IMR-90 (cell line): ENCODE results near the gene AMBRA1. TPM values are rescaled to one million over a fixed set of nuclear protein-coding genes. Genes with fewer than 3 reads are reported as not detected.

ENCODE experiments used
- ATAC-seq: fragments of 200-7000 bp; cut with Tn5 transposase; 2 replicates; pipeline ENCODE4 v1.9.1; 2020; ENCODE audit warnings: low read depth, mild to moderate bottlenecking, moderate library complexity
- BruUV-seq: library from RNA; stranded (reverse); fragments of 400-500 nt; replicated peaks from 2 replicates; lab custom pipeline; 2021; lab: Mats Ljungman, UMichigan
- CTCF ChIA-PET: fragments of 300-600 bp; formaldehyde crosslinking; extraction: SDS; loops from one replicate; lab custom pipeline; 2021; ENCODE audit warnings: antibody characterized with exemption; lab: Yijun Ruan, JAX
- POLR2A ChIA-PET: fragments of 300-600 bp; sonication (Branson Sonifier 250); formaldehyde crosslinking; loops from one replicate; lab custom pipeline; 2022; ENCODE audit warnings: antibody characterized with exemption; ENCODE audit not compliant: unreplicated experiment; lab: Charles Lee
- DNase-seq: peaks from one replicate; pipeline ENCODE4 v3.0.0; 2013
- H2AFZ ChIP-seq: replicated peaks from 2 replicates; pipeline ENCODE3; 2013; ENCODE audit warnings: low read length, mild to moderate bottlenecking; ENCODE audit not compliant: poor library complexity
- H2AK5ac ChIP-seq: 2 replicates; pipeline ENCODE4 v1.6.1; 2013; ENCODE audit warnings: low read depth, low read length, inconsistent platforms
- H2AK9ac ChIP-seq: replicated peaks from 2 replicates; pipeline ENCODE3; 2013; ENCODE audit warnings: mild to moderate bottlenecking, low read depth, low read length, moderate library complexity; ENCODE audit not compliant: poor library complexity
- H2BK120ac ChIP-seq: 2 replicates; pipeline ENCODE4 v1.6.1; 2013; ENCODE audit warnings: low read depth, low read length, inconsistent platforms
- H2BK15ac ChIP-seq: 3 replicates; pipeline ENCODE4 v1.6.1; 2013; ENCODE audit warnings: low read depth, low read length, inconsistent platforms
- H2BK20ac ChIP-seq: 2 replicates; pipeline ENCODE4 v1.6.1; 2013; ENCODE audit warnings: low read depth, mild to moderate bottlenecking, inconsistent platforms, low read length, moderate library complexity
- H2BK5ac ChIP-seq: 2 replicates; pipeline ENCODE4 v1.6.1; 2013; ENCODE audit warnings: mild to moderate bottlenecking, low read depth, low read length, inconsistent platforms; ENCODE audit not compliant: poor library complexity, severe bottlenecking
- H3K14ac ChIP-seq: replicated peaks from 2 replicates; pipeline ENCODE4 v1.6.1; 2013; ENCODE audit warnings: low read depth, low read length, inconsistent platforms
- H3K18ac ChIP-seq: 2 replicates; pipeline ENCODE4 v1.6.1; 2013; ENCODE audit warnings: low read depth, low read length, control low read depth
- H3K23ac ChIP-seq: 2 replicates; pipeline ENCODE4 v1.6.1; 2013; ENCODE audit warnings: low read depth, low read length, inconsistent platforms
- H3K27ac ChIP-seq: 2 replicates; pipeline ENCODE4 v1.5.1; 2013; ENCODE audit warnings: mild to moderate bottlenecking, control low read depth, low read length; ENCODE audit not compliant: insufficient read depth
- H3K27me3 ChIP-seq: 2 replicates; pipeline ENCODE4 v1.6.1; 2013; ENCODE audit warnings: low read length; ENCODE audit not compliant: control insufficient read depth, insufficient read depth
- H3K36me3 ChIP-seq: 2 replicates; pipeline ENCODE4 v1.6.1; 2013; ENCODE audit warnings: low read length, mixed read lengths; ENCODE audit not compliant: control insufficient read depth, insufficient read depth
- H3K4ac ChIP-seq: 2 replicates; pipeline ENCODE4 v1.6.1; 2013; ENCODE audit warnings: low read depth, low read length, inconsistent platforms
- H3K4me1 ChIP-seq: 2 replicates; pipeline ENCODE4 v1.6.1; 2013; ENCODE audit warnings: low read length, mixed read lengths; ENCODE audit not compliant: control insufficient read depth, insufficient read depth
- H3K4me2 ChIP-seq: 2 replicates; pipeline ENCODE4 v1.6.1; 2013; ENCODE audit warnings: low read depth, mild to moderate bottlenecking, control low read depth, low read length, moderate library complexity
- H3K4me3 ChIP-seq: 2 replicates; pipeline ENCODE4 v1.5.1; 2013; ENCODE audit warnings: low read depth, mild to moderate bottlenecking, control low read depth, low read length, moderate library complexity; ENCODE audit not compliant: insufficient read depth
- H3K56ac ChIP-seq: 2 replicates; pipeline ENCODE4 v1.6.1; 2013; ENCODE audit warnings: low read length, inconsistent platforms; ENCODE audit not compliant: insufficient read depth; ENCODE audit errors: extremely low read depth
- H3K79me1 ChIP-seq, 2 experiments: 2 replicates each; pipeline ENCODE4 v1.6.1; 2013; ENCODE audit warnings: low read length in 2 of 2, inconsistent platforms in 1 of 2, low read depth in 1 of 2
- H3K9ac ChIP-seq: 2 replicates; pipeline ENCODE4 v1.6.1; 2013; ENCODE audit warnings: low read depth, low read length, control low read depth
- H3K9me1 ChIP-seq: 2 replicates; pipeline ENCODE4 v1.6.1; 2013; ENCODE audit warnings: low read length, inconsistent platforms; ENCODE audit not compliant: insufficient read depth
- H3K9me3 ChIP-seq: 2 replicates; pipeline ENCODE4 v1.6.1; 2013; ENCODE audit warnings: low read length; ENCODE audit not compliant: control insufficient read depth, insufficient read depth
- H4K20me1 ChIP-seq: 2 replicates; pipeline ENCODE4 v1.6.1; 2013; ENCODE audit warnings: low read length, inconsistent platforms; ENCODE audit not compliant: insufficient read depth
- H4K5ac ChIP-seq: 2 replicates; pipeline ENCODE4 v1.6.1; 2013; ENCODE audit warnings: mild to moderate bottlenecking, low read depth, low read length, control low read depth
- H4K8ac ChIP-seq, 2 experiments: 2 replicates each; pipeline ENCODE4 v1.6.1; 2013; ENCODE audit warnings: low read depth in 2 of 2, low read length in 2 of 2, control low read depth in 1 of 2, inconsistent platforms in 1 of 2
- H4K91ac ChIP-seq: 2 replicates; pipeline ENCODE4 v1.6.1; 2013; ENCODE audit warnings: low read depth, low read length, inconsistent platforms; ENCODE audit not compliant: insufficient read depth
- BHLHE40 ChIP-seq: fragments of 150-350 bp; IDR thresholded peaks from 2 replicates; pipeline ENCODE4 v1.6.1; 2016; ENCODE audit warnings: mild to moderate bottlenecking, low read depth, low read length
- CEBPB ChIP-seq: IDR thresholded peaks from 2 replicates; pipeline ENCODE4 v1.6.1; 2012; ENCODE audit warnings: low read depth, low read length, improper control_type of control experiment
- CHD1 ChIP-seq: IDR thresholded peaks from 2 replicates; pipeline ENCODE4 v1.6.1; 2012; ENCODE audit warnings: low read depth, low read length, improper control_type of control experiment
- CTCF ChIP-seq: conservative IDR thresholded peaks from 2 replicates; pipeline ENCODE4 v1.5.1; 2012; ENCODE audit warnings: mild to moderate bottlenecking, low read depth, low read length, improper control_type of control experiment
- ELK1 ChIP-seq: fragments of 150-350 bp; IDR thresholded peaks from 2 replicates; pipeline ENCODE4 v1.6.1; 2016; ENCODE audit warnings: low read depth, mild to moderate bottlenecking, low read length, moderate library complexity, borderline replicate concordance
- FOS ChIP-seq: fragments of 150-350 bp; IDR thresholded peaks from 2 replicates; pipeline ENCODE4 v1.6.1; 2016; ENCODE audit warnings: low read depth, low read length
- MAFK ChIP-seq: IDR thresholded peaks from 2 replicates; pipeline ENCODE4 v1.6.1; 2012; ENCODE audit warnings: low read depth, low read length, improper control_type of control experiment
- MAZ ChIP-seq: IDR thresholded peaks from 2 replicates; pipeline ENCODE4 v1.6.1; 2012; ENCODE audit warnings: low read depth, mild to moderate bottlenecking, low read length, improper control_type of control experiment, moderate library complexity, borderline replicate concordance
- MXI1 ChIP-seq: IDR thresholded peaks from 2 replicates; pipeline ENCODE4 v1.6.1; 2012; ENCODE audit warnings: low read depth, mild to moderate bottlenecking, low read length, moderate library complexity, borderline replicate concordance
- NFE2L2 ChIP-seq: fragments of 150-350 bp; IDR thresholded peaks from 2 replicates; pipeline ENCODE4 v1.6.1; 2016; ENCODE audit warnings: low read depth, mild to moderate bottlenecking, low read length
- POLR2A ChIP-seq: IDR thresholded peaks from 2 replicates; pipeline ENCODE4 v1.6.1; 2012; ENCODE audit warnings: mild to moderate bottlenecking, low read depth, low read length
- RAD21 ChIP-seq: IDR thresholded peaks from 2 replicates; pipeline ENCODE4 v1.6.1; 2012; ENCODE audit warnings: low read length, improper control_type of control experiment
- RCOR1 ChIP-seq: IDR thresholded peaks from 2 replicates; pipeline ENCODE4 v1.6.1; 2012; ENCODE audit warnings: mild to moderate bottlenecking, low read length, improper control_type of control experiment; ENCODE audit not compliant: insufficient replicate concordance
- RFX5 ChIP-seq: IDR thresholded peaks from 2 replicates; pipeline ENCODE4 v1.8.0; 2012; ENCODE audit warnings: low read depth, mild to moderate bottlenecking, low read length, moderate library complexity
- SMC3 ChIP-seq: fragments of 150-350 bp; IDR thresholded peaks from 2 replicates; pipeline ENCODE4 v1.6.1; 2016; ENCODE audit warnings: low read depth, mild to moderate bottlenecking, antibody characterized with exemption, low read length, moderate library complexity
- USF2 ChIP-seq: fragments of 150-350 bp; IDR thresholded peaks from 2 replicates; pipeline ENCODE4 v1.6.1; 2017; ENCODE audit warnings: mild to moderate bottlenecking, antibody characterized with exemption, low read length, low read depth
- WGBS, 2 experiments: methylation state at CpG; one replicate each; pipeline versions ENCODE4 v1.1.5 to v1.1.7; 2013; ENCODE audit warnings: missing lambda C conversion rate in 2 of 2; ENCODE audit not compliant: insufficient read length in 1 of 2; ENCODE audit errors: extremely low coverage in 2 of 2; 5-methylcytosine and 5-hydroxymethylcytosine counted together
- dilution Hi-C: fragments of 300-500 bp; cut with HindIII; formaldehyde crosslinking; loops from one replicate; pipeline ENCODE4 v1.14.3; 2018; ENCODE audit warnings: low sequenced_read_pairs; ENCODE audit not compliant: unreplicated experiment
- in situ Hi-C: fragments of 300-500 bp; cut with MboI; formaldehyde crosslinking; loops from 3 replicates; pipeline ENCODE4 v1.14.3; 2019; ENCODE audit warnings: low sequenced_read_pairs, inconsistent platforms, mixed read lengths
- intact Hi-C: fragments of 100-400 bp; cut with micrococcal nuclease; formaldehyde crosslinking; loops from 2 replicates; pipeline ENCODE4 v1.10.0; 2022
- polyA plus RNA-seq, 3 experiments: library from polyadenylated mRNA; depleted of rRNA; stranded (reverse); fragments of >200 nt; gene quantifications; 2 replicates each; pipeline ENCODE4 v1.2.3, GENCODE V29; 2012; ENCODE audit warnings: low replicate concordance in 1 of 3
- total RNA-seq: library from RNA; depleted of rRNA; stranded (reverse); fragments of >200 nt; gene quantifications from 2 replicates; pipeline ENCODE4 v1.2.3, GENCODE V29; 2012

The AMBRA1 gene
- total and polyA plus RNA-seq, 2 of the 4 experiments (the other 2 are of a cell fraction): 9.4 to 18.3 TPM

- Histone ChIP-seq H2BK15ac (no peak overlapping the region), H3K27me3 (no peaks in the 10 kb centered on the region), H4K91ac (no peak overlapping the region), H4K20me1 (peaks cover 48% of the 10 kb centered on the region), H3K79me1 (peaks cover 28 to 74% of the 10 kb centered on the region in 2 experiments), H3K23ac (no peak overlapping the region), H2AK9ac (no peak overlapping the region), H3K9ac (no peak overlapping the region), H3K9me3 (peaks cover 2% of the 10 kb centered on the region; the same call in 1 of the 2 replicates), H2BK120ac (no peak overlapping the region), H2BK5ac (no peak overlapping the region), H2BK20ac (no peak overlapping the region), H3K36me3 (no peaks in the 10 kb centered on the region), H3K14ac (no peak overlapping the region), H3K4me2 (no peak overlapping the region), H3K4me1 (peaks cover 9% of the 10 kb centered on the region), H3K56ac (no peak overlapping the region), H4K8ac (no peak overlapping the region), H3K4ac (no peak overlapping the region), H4K5ac (no peak overlapping the region), H3K18ac (no peak overlapping the region), H2AFZ (no peak overlapping the region), H3K4me3 (no peak overlapping the region), H3K9me1 (peaks cover 17% of the 10 kb centered on the region), H2AK5ac (no peak overlapping the region), H3K27ac (no peak overlapping the region)
- in situ Hi-C loops: no loop called here
- DNase-seq (no peak), ATAC-seq (no peak)
- intact Hi-C loops: no loop called here
- 80% methylated on average over 1 of the region's 6 CpGs; no CpG with 5 or more reads in 1 of the 2 experiments for WGBS, 2 experiments
- ChIA-PET CTCF (interaction anchor here (1.6 kb wide), 1 partner anchor 33 kb away, joined by 9 read pairs; no protein-coding TSS in a partner anchor), POLR2A (no interaction called here)
- TF ChIP-seq MXI1 (no peak), CHD1 (no peak), MAZ (no peak), BHLHE40 (no peak), FOS (no peak), CTCF (no peak), RCOR1 (no peak), RFX5 (no peak), RAD21 (no peak), POLR2A (no peak), SMC3 (no peak), NFE2L2 (no peak), MAFK (no peak), CEBPB (no peak), ELK1 (no peak), USF2 (no peak)
- dilution Hi-C loops: no loop called here
- BruUV-seq: no TSS peak
Observed at GRCh38 chr11:46523290-46523689, 70.5 kb downstream of the AMBRA1 start.
